Neuronal stem cell (in vitro differentiated cells): Measurements from ENCODE around the gene PHKA2.

Source experiments
- DNase-seq: peaks from one replicate; pipeline ENCODE4 v3.0.0-alpha.2; 2013; ENCODE audit warnings: low spot score
- H2AFZ ChIP-seq: one replicate; pipeline ENCODE4 v1.6.1; 2013; ENCODE audit warnings: mild to moderate bottlenecking, low read length, inconsistent platforms
- H2AK5ac ChIP-seq: 2 replicates; pipeline ENCODE4 v1.6.1; 2013; ENCODE audit warnings: low read depth, mild to moderate bottlenecking, inconsistent platforms, low read length, moderate library complexity, mixed read lengths
- H2BK120ac ChIP-seq: 2 replicates; pipeline ENCODE4 v1.6.1; 2013; ENCODE audit warnings: low read depth, mild to moderate bottlenecking, inconsistent platforms, low read length, moderate library complexity, mixed read lengths
- H2BK12ac ChIP-seq: one replicate; pipeline ENCODE4 v1.6.1; 2013; ENCODE audit warnings: low read length, inconsistent platforms
- H2BK15ac ChIP-seq: 2 replicates; pipeline ENCODE4 v1.6.1; 2013; ENCODE audit warnings: mild to moderate bottlenecking, low read length, inconsistent platforms, mixed read lengths
- H2BK5ac ChIP-seq: one replicate; pipeline ENCODE4 v1.6.1; 2013; ENCODE audit warnings: inconsistent platforms, mild to moderate bottlenecking, low read length, moderate library complexity
- H3K14ac ChIP-seq: one replicate; pipeline ENCODE4 v1.6.1; 2013; ENCODE audit warnings: low read length, inconsistent platforms
- H3K18ac ChIP-seq: 2 replicates; pipeline ENCODE4 v1.6.1; 2013; ENCODE audit warnings: low read length, inconsistent platforms
- H3K23ac ChIP-seq: 2 replicates; pipeline ENCODE4 v1.6.1; 2013; ENCODE audit warnings: low read depth, mild to moderate bottlenecking, mixed read lengths, low read length, inconsistent platforms; ENCODE audit not compliant: poor library complexity
- H3K27ac ChIP-seq: replicated peaks from 3 replicates; pipeline ENCODE4 v1.5.1; 2013; ENCODE audit warnings: low read length, inconsistent platforms
- H3K27me3 ChIP-seq, 3 experiments: 2 replicates each; pipeline ENCODE4 v1.6.1; 2013; ENCODE audit warnings: low read length in 3 of 3, mild to moderate bottlenecking in 2 of 3, inconsistent platforms in 1 of 3, low read depth in 1 of 3, mixed read lengths in 1 of 3, moderate library complexity in 1 of 3; ENCODE audit not compliant: control insufficient read depth in 3 of 3, insufficient read depth in 3 of 3
- H3K36me3 ChIP-seq, 2 donors: replicated peaks in 1 of 2; 2 replicates each; pipeline ENCODE4 v1.6.1; 2013; ENCODE audit warnings: low read length in 2 of 2; ENCODE audit not compliant: control insufficient read depth in 2 of 2, insufficient read depth in 2 of 2
- H3K4ac ChIP-seq: 2 replicates; pipeline ENCODE4 v1.6.1; 2013; ENCODE audit warnings: inconsistent platforms, mild to moderate bottlenecking, low read length, moderate library complexity
- H3K4me1 ChIP-seq, 2 donors: 1 replicate in 1 of 2; 2 replicates in 1 of 2; pipeline ENCODE4 v1.6.1; 2013; ENCODE audit warnings: low read length in 2 of 2, low read depth in 1 of 2; ENCODE audit not compliant: control insufficient read depth in 2 of 2, insufficient read depth in 1 of 2
- H3K4me2 ChIP-seq: one replicate; pipeline ENCODE4 v1.6.1; 2013; ENCODE audit warnings: mild to moderate bottlenecking, low read length, inconsistent platforms; ENCODE audit not compliant: insufficient read depth, poor library complexity, severe bottlenecking
- H3K4me3 ChIP-seq, 2 donors: 2 replicates each; pipeline ENCODE4 v1.5.1; 2013; ENCODE audit warnings: low read length in 2 of 2, mild to moderate bottlenecking in 2 of 2, inconsistent platforms in 1 of 2, moderate library complexity in 1 of 2
- H3K79me1 ChIP-seq: one replicate; pipeline ENCODE4 v1.6.1; 2013; ENCODE audit warnings: low read depth, mild to moderate bottlenecking, inconsistent platforms, low read length, moderate library complexity
- H3K9ac ChIP-seq: one replicate; pipeline ENCODE4 v1.6.1; 2013; ENCODE audit warnings: mild to moderate bottlenecking, low read depth, low read length, inconsistent platforms; ENCODE audit not compliant: poor library complexity
- H3K9me3 ChIP-seq, 2 donors: replicated peaks in 1 of 2; 2 replicates each; pipeline versions ENCODE3 to v1.6.1; 2013; ENCODE audit warnings: low read length in 2 of 2, mild to moderate bottlenecking in 2 of 2, inconsistent platforms in 1 of 2, low read depth in 1 of 2, mixed read lengths in 1 of 2, moderate library complexity in 1 of 2; ENCODE audit not compliant: control insufficient read depth in 2 of 2, insufficient read depth in 1 of 2
- H4K8ac ChIP-seq: one replicate; pipeline ENCODE4 v1.6.1; 2013; ENCODE audit warnings: low read depth, mild to moderate bottlenecking, inconsistent platforms, low read length, moderate library complexity
- H4K91ac ChIP-seq: one replicate; pipeline ENCODE4 v1.6.1; 2013; ENCODE audit warnings: low read length, low read depth, mild to moderate bottlenecking, inconsistent platforms; ENCODE audit not compliant: poor library complexity
- WGBS, 2 donors: extraction: QIAGEN DNeasy Blood & Tissue Kit; methylation state at CpG; one replicate each; pipeline ENCODE4 v1.1.7; 2013; ENCODE audit warnings: missing lambda C conversion rate in 2 of 2, mixed read lengths in 1 of 2; ENCODE audit not compliant: insufficient read length in 2 of 2, insufficient replicate concordance in 1 of 2; ENCODE audit errors: extremely low coverage in 2 of 2; 5-methylcytosine and 5-hydroxymethylcytosine counted together

PHKA2 gene

GRCh38 chrX:18927558-18927957 is 56.4 kb downstream of the PHKA2 start:
- H3K79me1 ChIP-seq = no peaks in the 10 kb centered on the region
- peaks cover 7 to 38% of the 10 kb centered on the region in 2 donors for H3K36me3 ChIP-seq
- no peak overlapping the region for H3K4ac ChIP-seq
- no peak overlapping the region for H3K4me3 ChIP-seq
- H2AFZ ChIP-seq = no peak overlapping the region
- no peak overlapping the region for H3K23ac ChIP-seq
- H3K27ac ChIP-seq = no peak overlapping the region
- H2AK5ac ChIP-seq = no peak overlapping the region
- no peak for DNase-seq
- H3K27me3 ChIP-seq = no peaks in the 10 kb centered on the region
- no peak overlapping the region for H4K8ac ChIP-seq
- H4K91ac ChIP-seq = no peak overlapping the region
- H3K18ac ChIP-seq = no peak overlapping the region
- H3K4me1 ChIP-seq = no peaks in the 10 kb centered on the region
- no peak overlapping the region for H2BK120ac ChIP-seq
- H3K9me3 ChIP-seq = no peaks in the 10 kb centered on the region
- H3K9ac ChIP-seq = no peak overlapping the region
- H3K14ac ChIP-seq = no peak overlapping the region
- WGBS, 2 donors = no CpG with 5 or more reads among the region's 1 CpG
- H2BK12ac ChIP-seq = no peak overlapping the region
- H3K4me2 ChIP-seq = no peak overlapping the region
- H2BK5ac ChIP-seq = no peak overlapping the region
- H2BK15ac ChIP-seq = no peak overlapping the region

DNA sequence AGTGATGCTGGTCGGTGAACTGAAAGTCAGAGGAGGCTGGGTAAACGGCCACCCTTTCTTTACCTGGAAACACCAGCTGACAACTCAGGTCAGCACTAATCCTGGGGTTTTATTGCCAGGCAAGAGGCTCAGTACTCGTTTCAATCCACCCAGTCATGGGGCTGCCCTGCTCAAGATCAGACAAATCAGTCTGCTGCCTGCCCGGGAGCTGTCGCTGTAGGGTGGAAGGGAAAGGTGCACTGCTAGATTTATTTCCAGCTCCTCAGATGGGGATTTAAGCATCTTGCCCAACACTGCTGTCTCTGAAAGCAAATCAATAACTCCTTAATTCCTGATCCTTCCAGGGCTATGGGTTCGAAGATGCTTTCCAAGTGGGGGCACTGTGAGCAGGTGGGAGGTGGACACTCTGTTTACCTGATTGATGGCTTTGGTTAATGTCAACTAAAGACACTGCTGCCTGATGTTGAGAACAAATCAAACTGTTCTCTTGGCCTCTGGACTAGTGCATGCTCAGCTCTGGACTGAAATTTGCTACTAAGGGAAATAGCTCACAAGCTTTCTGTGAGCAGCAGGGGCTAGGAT is 59.3 kb downstream of the PHKA2 start:
- H3K4me3 ChIP-seq = no peak overlapping the region
- H3K4ac ChIP-seq = no peak overlapping the region
- H4K8ac ChIP-seq = no peak overlapping the region
- H3K14ac ChIP-seq = no peak overlapping the region
- DNase-seq = no peak
- no peaks in the 10 kb centered on the region for H3K79me1 ChIP-seq
- H3K27ac ChIP-seq = no peak overlapping the region
- H2BK15ac ChIP-seq = no peak overlapping the region
- H2AFZ ChIP-seq = no peak overlapping the region
- H3K23ac ChIP-seq = no peak overlapping the region
- peaks cover 7 to 30% of the 10 kb centered on the region in 2 donors for H3K36me3 ChIP-seq
- no peak overlapping the region for H2BK120ac ChIP-seq
- no peak overlapping the region for H3K9ac ChIP-seq
- no peaks in the 10 kb centered on the region for H3K9me3 ChIP-seq
- H2BK12ac ChIP-seq = no peak overlapping the region
- H3K4me1 ChIP-seq = no peaks in the 10 kb centered on the region
- no peak overlapping the region for H3K4me2 ChIP-seq
- no peak overlapping the region for H2BK5ac ChIP-seq
- no CpG with 5 or more reads among the region's 6 CpGs for WGBS, 2 donors
- H3K18ac ChIP-seq = no peak overlapping the region
- no peaks in the 10 kb centered on the region for H3K27me3 ChIP-seq
- H4K91ac ChIP-seq = no peak overlapping the region
- no peak overlapping the region for H2AK5ac ChIP-seq

DNA sequence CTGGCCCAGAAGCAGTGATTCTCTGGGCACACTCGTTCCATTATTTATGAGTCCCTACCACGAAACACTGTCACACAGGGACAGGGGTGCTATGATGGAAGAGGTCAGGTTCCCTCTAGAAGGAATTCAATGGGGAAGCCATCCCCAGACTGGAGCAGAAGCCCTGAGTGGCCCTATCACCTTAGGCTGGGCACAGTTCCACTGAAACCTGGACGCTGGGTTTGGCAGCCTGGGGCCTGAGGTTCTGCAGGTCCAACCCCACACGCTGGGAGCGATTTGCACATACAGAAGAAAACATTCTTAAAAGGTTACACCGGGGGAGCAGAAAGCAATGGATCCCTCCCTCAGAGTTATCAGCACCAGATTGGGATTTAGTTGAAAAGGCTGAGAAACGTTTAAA is 63.3 kb downstream of the PHKA2 start:
- no peak overlapping the region for H2BK120ac ChIP-seq
- peaks cover 9 to 36% of the 10 kb centered on the region in 2 donors for H3K36me3 ChIP-seq
- no peak overlapping the region for H4K91ac ChIP-seq
- H3K27me3 ChIP-seq = no peaks in the 10 kb centered on the region
- H3K9me3 ChIP-seq = peaks cover 0 to 13% of the 10 kb centered on the region in 2 donors
- no peak overlapping the region for H3K4me3 ChIP-seq
- H2BK5ac ChIP-seq = no peak overlapping the region
- H2BK15ac ChIP-seq = no peak overlapping the region
- WGBS, 2 donors = no CpG with 5 or more reads among the region's 7 CpGs
- no peak overlapping the region for H3K14ac ChIP-seq
- H2AFZ ChIP-seq = no peak overlapping the region
- no peak for DNase-seq
- H3K79me1 ChIP-seq = no peaks in the 10 kb centered on the region
- H3K27ac ChIP-seq = no peak overlapping the region
- no peak overlapping the region for H3K9ac ChIP-seq
- H4K8ac ChIP-seq = no peak overlapping the region
- H2BK12ac ChIP-seq = no peak overlapping the region
- H3K4ac ChIP-seq = no peak overlapping the region
- no peak overlapping the region for H3K4me2 ChIP-seq
- H2AK5ac ChIP-seq = no peak overlapping the region
- H3K4me1 ChIP-seq = no peaks in the 10 kb centered on the region
- H3K18ac ChIP-seq = no peak overlapping the region
- no peak overlapping the region for H3K23ac ChIP-seq

- Histone ChIP-seq H3K4ac (no peak overlapping the region), H4K91ac (no peak overlapping the region), H2AFZ (no peak overlapping the region), H2AK5ac (no peak overlapping the region), H2BK5ac (no peak overlapping the region), H3K27me3 (no peaks in the 10 kb centered on the region), H3K14ac (no peak overlapping the region), H4K8ac (no peak overlapping the region), H3K27ac (no peak overlapping the region), H3K4me3 (no peak overlapping the region), H3K9ac (no peak overlapping the region), H3K9me3 (peaks cover 0 to 13% of the 10 kb centered on the region in 2 donors), H2BK15ac (no peak overlapping the region), H3K18ac (no peak overlapping the region), H2BK120ac (no peak overlapping the region), H2BK12ac (no peak overlapping the region), H3K4me1 (no peaks in the 10 kb centered on the region), H3K23ac (no peak overlapping the region), H3K79me1 (no peaks in the 10 kb centered on the region), H3K4me2 (no peak overlapping the region), H3K36me3 (peaks cover 7 to 31% of the 10 kb centered on the region in 2 donors)
- WGBS, 2 donors = 100% methylated on average over 1 of the region's 8 CpGs; no CpG with 5 or more reads in 1 of the 2 donors
- no peak for DNase-seq
These were observed 63.8 kb downstream of the PHKA2 start for GRCh38 chrX:18920079-18920478.
